GM19328 (cell line): ENCODE data around the gene DAGLA.

ENCODE experiments used
- ATAC-seq: cut with Tn5 transposase; IDR thresholded peaks from one replicate; pipeline ENCODE4 v1.9.1; 2021; ENCODE audit warnings: mild to moderate bottlenecking, moderate library complexity; ENCODE audit not compliant: unreplicated experiment

The DAGLA gene

GRCh38 chr11:61706452-61707400 is 26.5 kb downstream of the DAGLA start:
- ATAC-seq = no peak

GRCh38 chr11:61707574-61707973 is 27.4 kb downstream of the DAGLA start:
- ATAC-seq = no peak

DNA sequence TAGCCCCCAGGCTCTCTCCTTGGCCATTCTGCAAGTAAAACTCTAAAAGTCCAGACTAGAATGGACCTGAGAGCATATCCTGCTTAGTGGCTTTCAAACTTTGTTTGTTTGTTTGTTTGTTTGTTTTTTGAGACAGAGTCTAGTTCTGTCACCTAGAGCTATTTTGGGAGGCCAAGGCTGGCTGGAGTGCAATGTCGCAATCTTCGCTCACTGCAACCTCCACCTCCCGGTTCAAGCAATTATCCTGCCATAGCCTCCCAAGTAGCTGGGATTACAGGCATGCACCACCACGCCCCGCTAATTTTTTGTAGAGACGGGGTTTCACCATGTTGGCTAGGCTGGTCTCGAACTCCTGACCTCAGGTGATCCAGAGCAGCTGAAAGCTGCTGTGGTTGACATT is 28.9 kb downstream of the DAGLA start:
- no peak for ATAC-seq

DNA sequence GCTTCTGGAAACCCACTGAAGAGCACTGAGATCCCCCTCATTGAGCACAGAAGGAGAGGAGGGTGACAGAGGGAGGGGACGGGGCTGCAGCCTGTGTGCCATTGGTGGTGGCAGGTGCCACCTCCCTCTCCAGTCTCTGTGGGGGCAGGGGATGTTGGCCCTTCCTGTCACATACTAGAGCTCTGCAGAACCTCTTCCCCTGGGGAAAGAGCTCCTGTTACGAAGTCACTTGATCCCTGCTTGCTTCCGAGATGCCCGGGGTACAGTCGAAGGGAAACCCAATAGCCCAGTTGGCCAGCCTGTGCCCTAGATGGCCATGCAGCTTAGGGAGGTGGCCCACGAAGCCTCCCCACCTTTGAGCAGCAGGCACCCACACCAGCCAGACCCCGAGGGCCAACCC is 29.4 kb downstream of the DAGLA start:
- ATAC-seq = no peak

DNA sequence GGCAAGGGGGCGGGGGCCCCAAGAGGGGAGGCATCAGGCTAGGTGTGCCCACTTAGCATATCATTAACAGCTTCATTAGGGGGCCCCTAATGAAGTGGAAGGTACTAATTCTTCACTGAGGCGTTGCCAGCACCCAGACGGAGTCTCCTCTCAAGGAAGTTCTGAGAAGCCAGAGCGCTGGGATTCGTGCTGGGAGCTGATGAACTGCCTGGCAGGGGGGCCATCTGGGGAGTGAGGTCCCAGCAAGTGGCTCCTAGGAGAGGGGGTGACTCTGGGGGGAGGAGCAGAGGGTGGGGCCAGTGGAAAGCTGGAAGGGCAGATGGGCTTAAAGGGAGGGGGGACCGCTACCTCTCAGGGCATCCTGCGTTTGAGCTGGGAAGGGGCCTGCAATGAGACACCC is 29.8 kb downstream of the DAGLA start:
- no peak for ATAC-seq

GRCh38 chr11:61711037-61711436 is 30.8 kb downstream of the DAGLA start:
- no peak for ATAC-seq

- ATAC-seq = no peak
These were observed 31.3 kb downstream of the DAGLA start for GRCh38 chr11:61711498-61711897.

GRCh38 chr11:61712314-61712713 is 32.1 kb downstream of the DAGLA start:
- no peak for ATAC-seq

- no peak for ATAC-seq
These were observed 32.7 kb downstream of the DAGLA start for GRCh38 chr11:61712846-61713245.

GRCh38 chr11:61713464-61713863 is 33.3 kb downstream of the DAGLA start:
- no peak for ATAC-seq

DNA sequence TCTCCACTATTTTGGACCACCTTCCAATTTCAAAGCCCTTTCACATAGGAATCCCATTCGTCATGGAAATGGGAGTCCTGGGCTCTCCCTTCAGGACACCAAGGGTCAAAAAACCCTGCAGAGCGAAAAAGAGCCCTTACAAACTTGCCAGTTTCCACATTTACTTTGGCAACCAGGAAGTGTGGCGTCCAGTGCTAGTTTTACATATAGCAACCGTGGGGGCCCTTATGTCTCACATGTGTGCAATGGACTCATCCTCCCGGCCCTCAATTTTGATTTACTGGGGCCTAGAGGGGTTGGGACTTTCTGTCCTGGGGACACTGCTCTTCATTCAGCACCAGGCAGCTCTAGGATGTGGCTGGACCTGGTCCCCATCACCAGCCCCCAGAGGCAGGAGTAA is 33.7 kb downstream of the DAGLA start:
- ATAC-seq = no peak

- ATAC-seq = no peak
These were observed 34.1 kb downstream of the DAGLA start for GRCh38 chr11:61714316-61714715.

DNA sequence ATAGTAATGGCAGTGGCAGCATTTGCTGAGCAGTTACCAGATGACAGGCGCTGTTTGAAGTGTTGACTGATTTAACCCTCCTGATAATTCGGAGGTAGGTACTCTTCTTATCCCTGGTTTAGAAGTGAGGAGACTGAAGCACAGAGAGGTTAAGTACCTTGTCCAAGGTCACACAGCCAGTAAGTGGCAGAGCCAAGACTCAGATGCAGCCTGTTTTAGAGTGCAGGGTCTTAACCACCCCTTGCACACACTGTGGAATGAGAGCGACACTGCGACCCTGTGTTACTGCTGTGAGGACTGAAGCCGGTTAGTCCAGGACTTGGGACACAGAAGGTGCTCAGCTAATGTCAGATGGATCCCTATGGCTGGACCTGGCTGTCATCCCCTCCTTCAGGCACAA is 34.7 kb downstream of the DAGLA start:
- ATAC-seq = no peak

- ATAC-seq = no peak
These were observed 35.7 kb downstream of the DAGLA start for GRCh38 chr11:61715867-61716266.

GRCh38 chr11:61716478-61717285 is 36.5 kb downstream of the DAGLA start:
- no peak for ATAC-seq

- no peak for ATAC-seq
These were observed 37.3 kb downstream of the DAGLA start for GRCh38 chr11:61717286-61718033.

GRCh38 chr11:61718046-61718531 is 37.9 kb downstream of the DAGLA start:
- ATAC-seq = no peak

- ATAC-seq = no peak
These were observed 38.6 kb downstream of the DAGLA start for GRCh38 chr11:61718621-61719302.

GRCh38 chr11:61719978-61720377 is 39.8 kb downstream of the DAGLA start:
- ATAC-seq = no peak

DNA sequence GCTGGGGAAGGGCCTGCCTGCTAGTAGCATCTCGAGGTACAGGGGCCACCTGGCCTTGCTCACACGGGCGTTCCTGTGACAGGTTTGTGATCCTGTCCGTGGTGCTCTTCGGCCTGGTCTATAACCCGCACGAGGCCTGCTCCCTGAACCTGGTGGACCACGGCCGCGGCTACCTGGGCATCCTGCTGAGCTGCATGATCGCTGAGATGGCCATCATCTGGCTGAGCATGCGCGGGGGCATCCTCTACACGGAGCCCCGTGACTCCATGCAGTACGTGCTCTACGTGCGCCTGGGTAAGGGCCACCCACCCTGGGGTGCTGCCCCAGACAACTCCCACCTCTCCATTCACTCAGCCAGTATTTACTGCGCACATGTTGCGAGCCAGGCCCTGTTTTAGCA is 40.4 kb downstream of the DAGLA start:
- ATAC-seq = no peak
